ENCODE measurements around the gene MED27. TPM values are rescaled to one million over a fixed set of nuclear protein-coding genes. Genes with fewer than 3 reads are reported as not detected.
"Not testable (repeated sequence)": the region's sequence is repeated elsewhere in the genome, so short reads cannot be mapped to it uniquely, and the experiment has no call there.

MED27 gene
- total RNA-seq, 2 experiments from 2014 or later: 24.7 to 25.3 TPM

- H3K4me1 Mint-ChIP-seq (ENCODE audit: low read depth): peaks cover 18% of the 10 kb centered on the region
- H3K27ac Mint-ChIP-seq: no peak overlapping the region
- ChIA-PET CTCF (no interaction called here), POLR2A (no interaction called here)
- no peaks in the 10 kb centered on the region for H3K27me3 Mint-ChIP-seq (ENCODE audit: low read depth)
- H3K9me3 Mint-ChIP-seq (ENCODE audit: insufficient read depth): no peaks in the 10 kb centered on the region
- ATAC-seq (no peak), DNase-seq (no peak)
- no peak overlapping the region for H3K4me3 Mint-ChIP-seq
- H3K36me3 Mint-ChIP-seq (ENCODE audit: low read depth): peaks cover 33% of the 10 kb centered on the region
Observed at GRCh38 chr9:132071847-132072507, 7.7 kb downstream of the MED27 start.

GRCh38 chr9:132069046-132069898 lies 10.4 kb downstream of the MED27 start:
- no peak for ATAC-seq

GRCh38 chr9:132068605-132069004 lies 11.1 kb downstream of the MED27 start:
- Mint-ChIP-seq H3K4me3 (no peak overlapping the region), H3K4me1 (ENCODE audit: low read depth) (peaks cover 9% of the 10 kb centered on the region), H3K27ac (no peak overlapping the region), H3K36me3 (ENCODE audit: low read depth) (peaks cover 17% of the 10 kb centered on the region), H3K27me3 (ENCODE audit: low read depth) (no peaks in the 10 kb centered on the region), H3K9me3 (ENCODE audit: insufficient read depth) (no peaks in the 10 kb centered on the region)
- CTCF ChIA-PET: no interaction called here
- ATAC-seq (no peak), DNase-seq (no peak)
- POLR2A ChIA-PET: no interaction called here

More at GRCh38 chr9:132069046-132069898, 10.4 kb downstream of the MED27 start:
- ChIA-PET POLR2A (no interaction called here), CTCF (no interaction called here)
- Mint-ChIP-seq H3K27me3 (ENCODE audit: low read depth) (no peaks in the 10 kb centered on the region), H3K4me1 (ENCODE audit: low read depth) (peaks cover 9% of the 10 kb centered on the region), H3K27ac (no peak overlapping the region), H3K36me3 (ENCODE audit: low read depth) (peaks cover 21% of the 10 kb centered on the region), H3K4me3 (no peak overlapping the region), H3K9me3 (ENCODE audit: insufficient read depth) (no peaks in the 10 kb centered on the region)
- no peak for DNase-seq

- CTCF ChIA-PET: no interaction called here
- no peak for DNase-seq
- H3K9me3 Mint-ChIP-seq (ENCODE audit: insufficient read depth): no peaks in the 10 kb centered on the region
- H3K4me3 Mint-ChIP-seq: no peak overlapping the region
- H3K27me3 Mint-ChIP-seq (ENCODE audit: low read depth): no peaks in the 10 kb centered on the region
- POLR2A ChIA-PET: no interaction called here
- H3K36me3 Mint-ChIP-seq (ENCODE audit: low read depth): peaks cover 6% of the 10 kb centered on the region
- no peak for ATAC-seq
- H3K27ac Mint-ChIP-seq: no peak overlapping the region
- peaks cover 9% of the 10 kb centered on the region for H3K4me1 Mint-ChIP-seq (ENCODE audit: low read depth)
Observed at GRCh38 chr9:132066511-132066910, 13.2 kb downstream of the MED27 start.

GRCh38 chr9:132066057-132066456 lies 13.6 kb downstream of the MED27 start:
- Mint-ChIP-seq H3K9me3 (ENCODE audit: insufficient read depth) (no peaks in the 10 kb centered on the region), H3K4me3 (no peak overlapping the region), H3K27me3 (ENCODE audit: low read depth) (no peaks in the 10 kb centered on the region), H3K27ac (no peak overlapping the region), H3K4me1 (ENCODE audit: low read depth) (peaks cover 9% of the 10 kb centered on the region), H3K36me3 (ENCODE audit: low read depth) (peaks cover 6% of the 10 kb centered on the region)
- CTCF ChIA-PET: no interaction called here
- DNase-seq (no peak), ATAC-seq (no peak)
- POLR2A ChIA-PET: no interaction called here

- Mint-ChIP-seq H3K9me3 (ENCODE audit: insufficient read depth) (peaks cover 14% of the 10 kb centered on the region), H3K4me3 (no peak overlapping the region), H3K4me1 (ENCODE audit: low read depth) (no peaks in the 10 kb centered on the region), H3K27ac (no peak overlapping the region), H3K36me3 (ENCODE audit: low read depth) (peaks cover 22% of the 10 kb centered on the region), H3K27me3 (ENCODE audit: low read depth) (no peaks in the 10 kb centered on the region)
- ATAC-seq (no peak), DNase-seq (no peak)
- CTCF ChIA-PET: interaction anchor here (1.4 kb wide), 1 partner anchor 190 kb away, joined by 4 read pairs; no protein-coding TSS in a partner anchor
- POLR2A ChIA-PET: no interaction called here
Observed at GRCh38 chr9:132063281-132063680, 16.4 kb downstream of the MED27 start.

- H3K27me3 Mint-ChIP-seq (ENCODE audit: low read depth): no peaks in the 10 kb centered on the region
- peaks cover 24% of the 10 kb centered on the region for H3K36me3 Mint-ChIP-seq (ENCODE audit: low read depth)
- H3K4me1 Mint-ChIP-seq (ENCODE audit: low read depth): no peaks in the 10 kb centered on the region
- no peak overlapping the region for H3K4me3 Mint-ChIP-seq
- H3K9me3 Mint-ChIP-seq (ENCODE audit: insufficient read depth): peaks cover 15% of the 10 kb centered on the region
- ATAC-seq: no peak
- no peak overlapping the region for H3K27ac Mint-ChIP-seq
- ChIA-PET POLR2A (no interaction called here), CTCF (interaction anchor here (1.4 kb wide), 1 partner anchor 190 kb away, joined by 4 read pairs; no protein-coding TSS in a partner anchor)
- DNase-seq: no peak
Observed at GRCh38 chr9:132062806-132063205, 16.9 kb downstream of the MED27 start.

- Mint-ChIP-seq H3K4me3 (no peak overlapping the region), H3K27ac (no peak overlapping the region), H3K27me3 (ENCODE audit: low read depth) (no peaks in the 10 kb centered on the region), H3K36me3 (ENCODE audit: low read depth) (peaks cover 31% of the 10 kb centered on the region), H3K4me1 (ENCODE audit: low read depth) (no peaks in the 10 kb centered on the region), H3K9me3 (ENCODE audit: insufficient read depth) (peaks cover 15% of the 10 kb centered on the region)
- DNase-seq (no peak), ATAC-seq (no peak)
- ChIA-PET POLR2A (no interaction called here), CTCF (no interaction called here)
Observed at GRCh38 chr9:132061526-132061925, 18.1 kb downstream of the MED27 start.

GRCh38 chr9:132059361-132059760 lies 20.3 kb downstream of the MED27 start:
- Mint-ChIP-seq H3K36me3 (ENCODE audit: low read depth) (peaks cover 31% of the 10 kb centered on the region), H3K27ac (no peak overlapping the region)

GRCh38 chr9:132058226-132058625 lies 21.4 kb downstream of the MED27 start:
- H3K27me3 Mint-ChIP-seq (ENCODE audit: low read depth); H3K27ac Mint-ChIP-seq; H3K4me3 Mint-ChIP-seq; H3K4me1 Mint-ChIP-seq (ENCODE audit: low read depth); POLR2A ChIA-PET; CTCF ChIA-PET; ATAC-seq; DNase-seq: not testable (repeated sequence)
- peaks cover 31% of the 10 kb centered on the region for H3K36me3 Mint-ChIP-seq (ENCODE audit: low read depth)
- peaks cover 15% of the 10 kb centered on the region for H3K9me3 Mint-ChIP-seq (ENCODE audit: insufficient read depth)

More at GRCh38 chr9:132059361-132059760, 20.3 kb downstream of the MED27 start:
- H3K4me1 Mint-ChIP-seq (ENCODE audit: low read depth): no peaks in the 10 kb centered on the region
- H3K4me3 Mint-ChIP-seq: no peak overlapping the region
- H3K27me3 Mint-ChIP-seq (ENCODE audit: low read depth): no peaks in the 10 kb centered on the region
- ATAC-seq (no peak), DNase-seq (no peak)
- H3K9me3 Mint-ChIP-seq (ENCODE audit: insufficient read depth): peaks cover 15% of the 10 kb centered on the region
- ChIA-PET CTCF (no interaction called here), POLR2A (no interaction called here)

- Mint-ChIP-seq H3K4me3 (no peak overlapping the region), H3K27me3 (ENCODE audit: low read depth) (no peaks in the 10 kb centered on the region), H3K36me3 (ENCODE audit: low read depth) (peaks cover 31% of the 10 kb centered on the region), H3K4me1 (ENCODE audit: low read depth) (no peaks in the 10 kb centered on the region), H3K9me3 (ENCODE audit: insufficient read depth) (peaks cover 15% of the 10 kb centered on the region), H3K27ac (no peak overlapping the region)
- ATAC-seq (no peak), DNase-seq (no peak)
- ChIA-PET CTCF (interaction anchor here (0.7 kb wide), 1 partner anchor 179 kb away, joined by 3 read pairs; no protein-coding TSS in a partner anchor), POLR2A (no interaction called here)
Observed at GRCh38 chr9:132056717-132057560, 22.7 kb downstream of the MED27 start.

GRCh38 chr9:132055756-132056155 lies 23.9 kb downstream of the MED27 start:
- no peak for ATAC-seq
- peaks cover 31% of the 10 kb centered on the region for H3K36me3 Mint-ChIP-seq (ENCODE audit: low read depth)
- no peak for DNase-seq
- no peaks in the 10 kb centered on the region for H3K4me1 Mint-ChIP-seq (ENCODE audit: low read depth)
- H3K9me3 Mint-ChIP-seq (ENCODE audit: insufficient read depth): peaks cover 15% of the 10 kb centered on the region
- H3K27me3 Mint-ChIP-seq (ENCODE audit: low read depth): no peaks in the 10 kb centered on the region
- H3K4me3 Mint-ChIP-seq: no peak overlapping the region
- POLR2A ChIA-PET: no interaction called here
- no peak overlapping the region for H3K27ac Mint-ChIP-seq
- CTCF ChIA-PET: interaction anchor here (0.7 kb wide), 1 partner anchor 181 kb away, joined by 3 read pairs; no protein-coding TSS in a partner anchor
